ENCODE measurements around the gene PLCH2.

DNA sequence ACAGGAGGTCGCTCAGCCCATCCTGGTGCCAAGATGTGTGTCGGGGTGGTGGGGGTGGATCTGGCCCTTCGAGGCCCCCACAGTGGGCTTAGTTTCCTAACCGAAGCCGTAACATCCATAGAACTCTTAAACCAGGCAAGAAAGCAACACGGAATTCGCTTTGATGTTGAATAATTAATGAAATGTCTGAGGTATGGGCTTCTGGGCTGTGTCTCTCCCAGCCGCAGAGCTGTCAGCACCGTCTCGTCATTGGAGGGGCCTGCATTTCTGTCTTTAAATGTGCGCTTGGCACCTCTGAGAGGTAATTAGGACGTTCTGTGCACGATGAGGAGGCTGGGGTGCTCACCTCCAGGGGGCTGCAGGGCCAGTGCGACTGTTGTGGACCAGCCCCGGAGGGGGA, 13.3 kb upstream of the PLCH2 start:
- no peak for TF ChIP-seq EZH2phosphoT487 (IDR thresholded peaks at IDR 0.05; ENCODE audit: borderline replicate concordance, low read length)
- TF ChIP-seq, protein P1, sequence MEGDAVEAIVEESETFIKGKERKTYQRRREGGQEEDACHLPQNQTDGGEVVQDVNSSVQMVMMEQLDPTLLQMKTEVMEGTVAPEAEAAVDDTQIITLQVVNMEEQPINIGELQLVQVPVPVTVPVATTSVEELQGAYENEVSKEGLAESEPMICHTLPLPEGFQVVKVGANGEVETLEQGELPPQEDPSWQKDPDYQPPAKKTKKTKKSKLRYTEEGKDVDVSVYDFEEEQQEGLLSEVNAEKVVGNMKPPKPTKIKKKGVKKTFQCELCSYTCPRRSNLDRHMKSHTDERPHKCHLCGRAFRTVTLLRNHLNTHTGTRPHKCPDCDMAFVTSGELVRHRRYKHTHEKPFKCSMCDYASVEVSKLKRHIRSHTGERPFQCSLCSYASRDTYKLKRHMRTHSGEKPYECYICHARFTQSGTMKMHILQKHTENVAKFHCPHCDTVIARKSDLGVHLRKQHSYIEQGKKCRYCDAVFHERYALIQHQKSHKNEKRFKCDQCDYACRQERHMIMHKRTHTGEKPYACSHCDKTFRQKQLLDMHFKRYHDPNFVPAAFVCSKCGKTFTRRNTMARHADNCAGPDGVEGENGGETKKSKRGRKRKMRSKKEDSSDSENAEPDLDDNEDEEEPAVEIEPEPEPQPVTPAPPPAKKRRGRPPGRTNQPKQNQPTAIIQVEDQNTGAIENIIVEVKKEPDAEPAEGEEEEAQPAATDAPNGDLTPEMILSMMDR (IDR thresholded peaks at IDR 0.05; ENCODE audit: low read depth, low read length, poor library complexity, severe bottlenecking): no peak

Measured in DOHH2 (cell line).